Esophagus muscularis mucosa (tissue), 4 donors: Measurements from ENCODE around the gene PAX3. TPM values are rescaled to one million over a fixed set of nuclear protein-coding genes. Genes with fewer than 3 reads are reported as not detected.

Experiments
- DNase-seq: peaks from one replicate; pipeline ENCODE4 v3.0.0-alpha.2; 2017; ENCODE audit errors: extremely low spot score
- H3K27ac ChIP-seq, 4 donors: fragments of 200-600 bp; sonication (generic); replicated peaks in 1 of 4; 1 replicate in 3 of 4; 2 replicates in 1 of 4; pipeline ENCODE4 v1.5.1; 2016 to 2019; ENCODE audit warnings: mild to moderate bottlenecking in 1 of 4
- H3K27me3 ChIP-seq, 4 donors: fragments of 200-600 bp; sonication (generic); one replicate each; pipeline versions ENCODE4 v1.5.1 to v1.6.0; 2016 to 2019
- H3K36me3 ChIP-seq, 4 donors: fragments of 200-600 bp; sonication (generic); one replicate each; pipeline ENCODE4 v1.5.1; 2016 to 2019
- H3K4me1 ChIP-seq, 4 donors: fragments of 200-600 bp; sonication (generic); one replicate each; pipeline ENCODE4 v1.5.1; 2016 to 2019
- H3K4me3 ChIP-seq, 4 donors: fragments of 200-600 bp; sonication (generic); 1 replicate in 2 of 4; 2 replicates in 2 of 4; pipeline ENCODE4 v1.5.1; 2016 to 2019; ENCODE audit warnings: mild to moderate bottlenecking in 4 of 4, moderate library complexity in 1 of 4
- H3K9me3 ChIP-seq, 4 donors: fragments of 200-600 bp; sonication (generic); 1 replicate in 3 of 4; 2 replicates in 1 of 4; pipeline ENCODE4 v1.5.1; 2016 to 2019
- EP300 ChIP-seq: sonication (generic); formaldehyde crosslinking; IDR thresholded peaks from one replicate; pipeline ENCODE4 v1.6.1; 2017; ENCODE audit warnings: antibody characterized with exemption
- POLR2A ChIP-seq: fragments of 450-650 bp; IDR thresholded peaks from one replicate; pipeline ENCODE4 v1.6.1; 2017; ENCODE audit warnings: antibody characterized with exemption, moderate library complexity, mild to moderate bottlenecking, low read depth
- POLR2AphosphoS5 ChIP-seq, 2 donors: sonication (generic); formaldehyde crosslinking; IDR thresholded peaks; one replicate each; pipeline ENCODE4 v1.6.1; 2017; ENCODE audit warnings: antibody characterized with exemption in 2 of 2
- WGBS: methylation state at CpG from one replicate; pipeline ENCODE4 v1.1.5; 2018; 5-methylcytosine and 5-hydroxymethylcytosine counted together
- intact Hi-C: fragments of 100-400 bp; cut with DNase I; formaldehyde crosslinking; loops from one replicate; pipeline ENCODE4 v1.15.1; 2023
- total RNA-seq, 4 donors: library from RNA; depleted of rRNA; stranded (reverse); fragments of >200 nt; gene quantifications; one replicate each; pipeline versions ENCODE4 v1.1.0 to v1.2.1, GENCODE V29; 2016
- TF ChIP-seq, protein P1 (sequence below), 3 experiments: fragments of 200-600 bp in 2 of 3; fragments of 450-650 bp in 1 of 3; sonication (generic) in 2 of 3; IDR thresholded peaks; one replicate each; pipeline ENCODE4 v1.5.1; 2017 to 2019; ENCODE audit warnings: antibody characterized with exemption in 3 of 3, mild to moderate bottlenecking in 2 of 3, moderate library complexity in 1 of 3

Gene PAX3
- total RNA-seq, 4 donors from 2014 or later: not detected

DNA sequence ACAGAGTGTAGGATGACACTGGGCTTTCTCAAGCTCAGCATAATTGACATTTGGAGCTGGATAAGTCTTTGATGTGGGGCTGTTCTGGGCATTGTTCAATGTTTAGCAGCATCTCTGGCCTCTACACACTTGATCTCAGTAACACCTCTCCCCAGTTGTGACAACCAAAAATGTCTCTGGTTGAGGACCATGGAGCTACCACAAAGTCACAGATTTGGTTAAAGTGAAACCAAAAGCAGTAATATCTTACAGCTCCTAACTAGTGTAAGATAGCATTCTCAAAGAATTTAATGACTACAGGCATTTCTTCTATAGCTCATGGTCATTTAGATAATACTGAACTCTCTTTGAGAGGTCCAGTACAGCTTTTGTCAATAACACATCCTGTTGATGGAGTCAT is 23.4 kb upstream of the PAX3 start:
- H3K27me3 ChIP-seq: peaks cover 0 to 42% (median 4%) of the 10 kb centered on the region in 4 donors
- H3K4me3 ChIP-seq: no peak overlapping the region
- no peak for DNase-seq
- no peaks in the 10 kb centered on the region for H3K36me3 ChIP-seq
- H3K4me1 ChIP-seq: peaks cover 16 to 29% (median 27%) of the 10 kb centered on the region in 4 donors
- TF ChIP-seq POLR2A (no peak), EP300 (no peak), POLR2AphosphoS5 (IDR thresholded peaks at IDR 0.05) (no peak)
- TF ChIP-seq, protein P1, sequence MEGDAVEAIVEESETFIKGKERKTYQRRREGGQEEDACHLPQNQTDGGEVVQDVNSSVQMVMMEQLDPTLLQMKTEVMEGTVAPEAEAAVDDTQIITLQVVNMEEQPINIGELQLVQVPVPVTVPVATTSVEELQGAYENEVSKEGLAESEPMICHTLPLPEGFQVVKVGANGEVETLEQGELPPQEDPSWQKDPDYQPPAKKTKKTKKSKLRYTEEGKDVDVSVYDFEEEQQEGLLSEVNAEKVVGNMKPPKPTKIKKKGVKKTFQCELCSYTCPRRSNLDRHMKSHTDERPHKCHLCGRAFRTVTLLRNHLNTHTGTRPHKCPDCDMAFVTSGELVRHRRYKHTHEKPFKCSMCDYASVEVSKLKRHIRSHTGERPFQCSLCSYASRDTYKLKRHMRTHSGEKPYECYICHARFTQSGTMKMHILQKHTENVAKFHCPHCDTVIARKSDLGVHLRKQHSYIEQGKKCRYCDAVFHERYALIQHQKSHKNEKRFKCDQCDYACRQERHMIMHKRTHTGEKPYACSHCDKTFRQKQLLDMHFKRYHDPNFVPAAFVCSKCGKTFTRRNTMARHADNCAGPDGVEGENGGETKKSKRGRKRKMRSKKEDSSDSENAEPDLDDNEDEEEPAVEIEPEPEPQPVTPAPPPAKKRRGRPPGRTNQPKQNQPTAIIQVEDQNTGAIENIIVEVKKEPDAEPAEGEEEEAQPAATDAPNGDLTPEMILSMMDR (IDR thresholded peaks at IDR 0.05): no peak
- intact Hi-C loops: no loop called here
- no peak overlapping the region for H3K27ac ChIP-seq
- H3K9me3 ChIP-seq: no peaks in the 10 kb centered on the region

DNA sequence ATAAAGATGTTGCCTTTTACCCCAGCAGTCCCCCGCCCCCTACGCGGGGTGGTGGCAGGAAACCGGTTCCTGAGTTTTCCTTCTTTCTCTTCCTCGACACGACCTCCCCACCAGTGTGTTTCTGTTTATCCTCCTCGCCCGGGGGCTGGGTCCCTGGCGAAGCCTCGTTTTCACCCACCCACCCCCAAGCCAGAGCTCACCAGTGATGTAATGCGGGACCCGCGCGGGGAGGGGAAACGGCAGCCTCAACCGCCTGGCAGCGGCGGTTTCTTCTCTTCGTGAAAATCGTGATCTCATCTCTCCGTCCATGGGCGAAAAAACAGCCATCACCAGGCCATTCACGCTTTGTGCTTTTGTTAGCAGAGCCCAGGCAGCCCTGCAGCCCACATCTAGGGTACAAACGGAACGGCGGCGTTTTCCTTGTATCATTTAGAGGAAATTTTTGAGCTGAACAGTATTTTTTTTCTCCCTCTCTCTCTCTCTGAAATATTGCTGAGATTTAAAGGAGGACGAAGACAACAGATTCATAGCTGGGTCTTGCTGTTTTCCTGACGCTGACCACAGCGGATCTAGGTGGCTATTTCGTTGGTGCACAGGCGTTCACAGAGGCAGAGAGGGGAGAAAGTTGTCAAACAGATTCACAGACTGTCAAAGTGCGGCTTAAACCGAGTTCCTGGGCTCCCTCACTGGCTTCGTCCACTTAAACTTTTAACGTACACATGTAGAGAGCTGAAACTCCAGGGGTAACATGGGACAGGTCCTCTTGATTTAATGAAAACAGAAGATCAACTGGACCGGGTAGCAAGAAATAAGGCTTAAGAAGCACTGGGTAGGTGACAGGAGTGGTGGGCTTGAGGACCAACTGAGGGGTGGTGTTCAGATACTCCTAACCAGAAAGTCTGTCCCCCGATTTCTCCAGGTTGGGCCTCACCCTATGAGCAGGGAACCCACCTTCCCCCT is 21.9 kb upstream of the PAX3 start:
- peaks cover 0 to 55% (median 4%) of the 10 kb centered on the region in 4 donors for H3K27me3 ChIP-seq
- H3K27ac ChIP-seq: peak overlapping the region; percentile 38 to 72 (median 62)
- H3K9me3 ChIP-seq: no peaks in the 10 kb centered on the region
- TF ChIP-seq EP300: no peak
- TF ChIP-seq, protein P1 (IDR thresholded peaks at IDR 0.05): no peak
- no peak for TF ChIP-seq POLR2A
- no peak for TF ChIP-seq POLR2AphosphoS5 (IDR thresholded peaks at IDR 0.05)
- H3K4me3 ChIP-seq: peak overlapping the region; percentile 54 to 62 (median 57)
- no peak for DNase-seq
- peaks cover 16 to 29% (median 27%) of the 10 kb centered on the region in 4 donors for H3K4me1 ChIP-seq
- 23% methylated on average over 38 of the region's 38 CpGs for WGBS
- intact Hi-C loops: no loop called here
- no peaks in the 10 kb centered on the region for H3K36me3 ChIP-seq

DNA sequence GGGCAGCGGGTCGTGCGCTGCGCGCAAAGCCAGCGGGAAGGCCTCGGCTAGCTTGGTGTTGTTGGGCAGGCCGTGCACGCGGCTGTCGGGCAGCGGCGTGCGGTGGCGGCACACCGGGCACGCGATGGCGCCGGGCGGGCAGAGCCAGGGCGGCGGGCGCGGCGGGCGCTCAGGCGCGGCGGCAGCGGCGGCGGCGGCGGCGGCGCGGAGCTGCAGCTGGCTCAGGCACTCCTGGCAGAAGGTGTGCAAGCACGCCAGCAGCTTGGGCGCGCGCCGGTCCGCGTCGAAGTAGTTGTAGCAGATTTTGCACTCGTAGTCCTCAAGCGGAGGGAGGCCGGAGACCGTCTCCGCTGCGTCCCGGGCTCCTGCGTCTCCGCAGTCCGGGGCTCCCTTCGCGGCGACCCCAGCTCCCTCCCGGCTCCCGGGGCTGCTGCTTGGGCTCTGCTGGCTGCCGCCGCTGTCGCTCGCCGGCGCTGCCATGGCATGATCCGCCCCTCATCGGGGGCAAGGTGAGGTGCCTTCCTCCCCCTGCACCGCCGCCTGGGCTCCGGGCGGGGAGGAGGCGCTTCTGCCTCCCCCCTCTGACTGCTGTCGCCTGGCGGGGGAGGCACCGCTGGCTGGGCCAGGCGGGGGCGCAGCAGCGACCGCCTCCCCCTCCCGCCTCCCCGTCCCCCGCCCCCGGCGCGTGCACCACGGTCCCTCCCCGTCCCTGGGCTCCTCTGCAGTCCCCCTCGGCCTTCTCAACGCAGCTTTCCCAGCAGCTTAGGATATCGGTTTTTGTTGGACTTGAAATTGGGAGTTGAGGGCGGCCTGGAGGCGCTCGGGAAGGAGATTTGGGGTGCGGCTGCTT is 21.0 kb upstream of the PAX3 start:
- H3K36me3 ChIP-seq: no peaks in the 10 kb centered on the region
- H3K9me3 ChIP-seq: no peaks in the 10 kb centered on the region
- intact Hi-C loops: loop anchor here (2.0 kb wide), 1 partner anchor 243 kb away; no protein-coding TSS in a partner anchor
- peak overlapping the region; percentile 38 to 72 (median 62) for H3K27ac ChIP-seq
- no peak for TF ChIP-seq EP300
- peak in 1 of 2 donors; percentile 17 for TF ChIP-seq POLR2AphosphoS5 (IDR thresholded peaks at IDR 0.05)
- no peak for TF ChIP-seq POLR2A
- H3K4me3 ChIP-seq: peak overlapping the region; percentile 54 to 62 (median 57)
- DNase-seq: no peak
- peaks cover 16 to 29% (median 27%) of the 10 kb centered on the region in 4 donors for H3K4me1 ChIP-seq
- WGBS: 8% methylated on average over 6 of the region's 96 CpGs
- H3K27me3 ChIP-seq: peaks cover 0 to 64% (median 4%) of the 10 kb centered on the region in 4 donors

DNA sequence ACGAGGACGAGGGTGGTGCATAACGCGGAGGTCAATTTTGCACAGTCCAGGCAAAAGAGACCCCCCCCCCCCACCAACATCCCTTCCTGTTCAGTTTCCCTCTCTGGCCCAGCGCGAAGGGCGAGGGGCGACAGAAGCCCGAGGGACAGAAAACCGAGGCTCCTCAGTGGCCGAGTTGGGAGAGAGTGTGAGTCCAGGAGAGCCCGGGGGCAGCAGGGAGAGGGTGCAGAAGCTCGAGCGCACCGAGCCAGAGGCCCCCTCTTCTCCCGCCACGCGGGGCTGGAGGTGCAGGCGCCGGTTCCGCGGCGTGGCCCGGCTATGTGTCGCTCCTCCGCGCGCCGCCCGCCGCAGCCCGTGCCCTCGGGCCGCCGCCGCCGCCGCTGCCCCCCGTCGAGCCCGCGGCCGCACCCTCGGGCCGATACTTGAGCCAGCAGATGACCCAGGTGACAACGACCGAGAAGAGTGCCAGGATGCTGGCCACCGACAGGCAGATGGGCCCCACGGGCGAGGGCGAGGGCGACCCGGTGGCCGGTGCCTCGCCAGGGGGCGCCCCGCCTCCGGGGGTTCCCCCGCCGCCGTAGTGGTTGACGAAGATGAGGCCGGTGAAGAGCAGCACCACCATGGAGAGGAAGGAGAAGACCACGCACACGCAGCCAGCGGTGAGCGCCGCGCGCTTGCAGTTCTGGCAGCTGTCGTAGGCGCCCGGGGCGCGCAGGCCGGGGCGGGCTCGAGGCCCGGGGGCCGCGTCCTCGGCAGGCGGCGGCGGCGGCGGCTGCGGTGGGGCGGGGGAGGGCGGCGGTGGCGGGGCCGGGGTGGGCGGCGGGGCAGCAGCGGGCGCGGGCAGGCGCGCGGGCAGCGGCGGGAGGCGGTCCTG is 20.2 kb upstream of the PAX3 start:
- TF ChIP-seq, protein P1 (IDR thresholded peaks at IDR 0.05): peak; percentile 20 to 37 (median 29)
- TF ChIP-seq EP300 (no peak), POLR2AphosphoS5 (IDR thresholded peaks at IDR 0.05) (no peak)
- Histone ChIP-seq H3K36me3 (no peaks in the 10 kb centered on the region), H3K4me3 (peak overlapping the region; percentile 54 to 62 (median 57)), H3K27me3 (peaks cover 0 to 73% (median 6%) of the 10 kb centered on the region in 4 donors), H3K9me3 (no peaks in the 10 kb centered on the region), H3K4me1 (peaks cover 16 to 29% (median 27%) of the 10 kb centered on the region in 4 donors), H3K27ac (peak overlapping the region in 2 of 4 donors; percentile 33 to 71)
- WGBS: 0% methylated on average over 10 of the region's 104 CpGs
- intact Hi-C loops: loop anchor here (2.0 kb wide), 1 partner anchor 244 kb away; no protein-coding TSS in a partner anchor
- no peak for DNase-seq
